ENCODE data around the gene SCAPER. TPM values are rescaled to one million over a fixed set of nuclear protein-coding genes. Genes with fewer than 3 reads are reported as not detected.

SCAPER gene
- total and polyA plus RNA-seq, 4 donors: 3.3 to 18.0 (median 9.9) TPM

GRCh38 chr15:76377217-76377616, 527.9 kb downstream of the SCAPER start:
- Histone ChIP-seq H3K9ac (ENCODE audit: low read depth in 1 of 2, low read length in 2 of 2) (no peak overlapping the region), H3K27me3 (ENCODE audit: control insufficient read depth in 4 of 4, insufficient read depth in 4 of 4, low read length in 3 of 4) (no peaks in the 10 kb centered on the region), H3K4me3 (ENCODE audit: low read depth in 1 of 3, low read length in 3 of 3) (no peak overlapping the region), H3K9me3 (ENCODE audit: control insufficient read depth in 4 of 4, low read length in 3 of 4) (no peaks in the 10 kb centered on the region), H3K4me1 (ENCODE audit: control insufficient read depth in 4 of 4, insufficient read depth in 4 of 4, low read length in 3 of 4) (peaks cover 2 to 13% (median 5%) of the 10 kb centered on the region in 4 donors), H3K36me3 (ENCODE audit: control insufficient read depth in 4 of 4, insufficient read depth in 3 of 4, low read depth in 1 of 4, low read length in 3 of 4) (peaks cover 0 to under 1% (median 0%) of the 10 kb centered on the region in 4 donors), H3K27ac (ENCODE audit: low read depth in 1 of 2, low read length in 2 of 2) (no peak overlapping the region)
- no peak for DNase-seq (ENCODE audit: low spot score)
- peak; percentile 19 for TF ChIP-seq YY1 (IDR thresholded peaks at IDR 0.05)
- TF ChIP-seq HNF4G (IDR thresholded peaks at IDR 0.05): peak; percentile 18
- TF ChIP-seq HNF4A (conservative IDR thresholded peaks at IDR 0.05): peak; percentile 81 to 82
- TF ChIP-seq EGR1 (IDR thresholded peaks at IDR 0.05; ENCODE audit: low read depth in 2 of 2): no peak
- TF ChIP-seq SP1 (IDR thresholded peaks at IDR 0.05): peak; percentile 34
- TF ChIP-seq CTCF (IDR thresholded peaks at IDR 0.05; ENCODE audit: low read depth, low read length, missing input control): no peak
- TF ChIP-seq FOXA1 (IDR thresholded peaks at IDR 0.05): no peak
- no peak for TF ChIP-seq RAD21 (IDR thresholded peaks at IDR 0.05)
- peak; percentile 24 for TF ChIP-seq ZBTB33 (IDR thresholded peaks at IDR 0.05)
- no peak for TF ChIP-seq TAF1 (conservative IDR thresholded peaks at IDR 0.05)
- peak; percentile 95 to 96 for TF ChIP-seq RXRA (IDR thresholded peaks at IDR 0.05)
- peak; percentile 81 for TF ChIP-seq NR2F2 (IDR thresholded peaks at IDR 0.05)
- TF ChIP-seq GABPA (IDR thresholded peaks at IDR 0.05 in 1 of 2, conservative IDR thresholded peaks at IDR 0.05 in 1 of 2): no peak
- TF ChIP-seq JUND (IDR thresholded peaks at IDR 0.05): peak in 1 of 2 donors; percentile 38
- 49% methylated on average over 2 of the region's 2 CpGs for WGBS

- Histone ChIP-seq H3K27ac (ENCODE audit: low read depth in 1 of 2, low read length in 2 of 2) (no peak overlapping the region), H3K4me3 (ENCODE audit: low read depth in 1 of 3, low read length in 3 of 3) (no peak overlapping the region), H3K36me3 (ENCODE audit: control insufficient read depth in 4 of 4, insufficient read depth in 3 of 4, low read depth in 1 of 4, low read length in 3 of 4) (peaks cover 0 to 3% (median 0%) of the 10 kb centered on the region in 4 donors), H3K9ac (ENCODE audit: low read depth in 1 of 2, low read length in 2 of 2) (no peak overlapping the region), H3K9me3 (ENCODE audit: control insufficient read depth in 4 of 4, low read length in 3 of 4) (no peaks in the 10 kb centered on the region), H3K4me1 (ENCODE audit: control insufficient read depth in 4 of 4, insufficient read depth in 4 of 4, low read length in 3 of 4) (peaks cover 2 to 13% (median 5%) of the 10 kb centered on the region in 4 donors), H3K27me3 (ENCODE audit: control insufficient read depth in 4 of 4, insufficient read depth in 4 of 4, low read length in 3 of 4) (no peaks in the 10 kb centered on the region)
- TF ChIP-seq TAF1 (conservative IDR thresholded peaks at IDR 0.05) (no peak), ATF3 (IDR thresholded peaks at IDR 0.05) (no peak), FOXA1 (IDR thresholded peaks at IDR 0.05) (no peak), RXRA (IDR thresholded peaks at IDR 0.05) (no peak), SP1 (IDR thresholded peaks at IDR 0.05) (no peak), JUND (IDR thresholded peaks at IDR 0.05) (no peak), RAD21 (IDR thresholded peaks at IDR 0.05) (no peak), MAX (IDR thresholded peaks at IDR 0.05) (no peak), NR2F2 (IDR thresholded peaks at IDR 0.05) (no peak), GABPA (IDR thresholded peaks at IDR 0.05 in 1 of 2, conservative IDR thresholded peaks at IDR 0.05 in 1 of 2) (no peak), HNF4A (conservative IDR thresholded peaks at IDR 0.05) (no peak), HNF4G (IDR thresholded peaks at IDR 0.05) (no peak), YY1 (IDR thresholded peaks at IDR 0.05) (no peak), EGR1 (IDR thresholded peaks at IDR 0.05; ENCODE audit: low read depth in 2 of 2) (no peak), ZBTB33 (IDR thresholded peaks at IDR 0.05) (no peak), CTCF (IDR thresholded peaks at IDR 0.05; ENCODE audit: low read depth, low read length, missing input control) (no peak), REST (IDR thresholded peaks at IDR 0.05) (no peak), FOXA2 (IDR thresholded peaks at IDR 0.05) (no peak)
- no peak for DNase-seq (ENCODE audit: low spot score)
- WGBS: 76% methylated on average over 8 of the region's 8 CpGs
Measured at GRCh38 chr15:76376816-76377215, 528.3 kb downstream of the SCAPER start.
